ENCODE results near the gene PRKD1.

GRCh38 chr14:29806124-29806517 lies 121.5 kb downstream of the PRKD1 start:
- no peak for TF ChIP-seq SUZ12 (IDR thresholded peaks at IDR 0.05)
- no peak for TF ChIP-seq ELF4 (IDR thresholded peaks at IDR 0.05)
- no peak for TF ChIP-seq ZNF384 (IDR thresholded peaks at IDR 0.05)
- TF ChIP-seq BHLHE40 (IDR thresholded peaks at IDR 0.05; ENCODE audit: borderline replicate concordance) = no peak
- no peak for TF ChIP-seq FOXM1 (IDR thresholded peaks at IDR 0.05; ENCODE audit: borderline replicate concordance)

Data from HEK293T (cell line).